GM12872 (cell line): ENCODE data around the gene PREX1.

ENCODE experiments used
- CTCF ChIP-seq: IDR thresholded peaks from 3 replicates; pipeline ENCODE4 v1.5.1; 2011; ENCODE audit warnings: low read depth, mild to moderate bottlenecking, low read length, moderate library complexity; ENCODE audit not compliant: insufficient read depth

Gene PREX1

GRCh38 chr20:48603116-48603818 lies 224.5 kb downstream of the PREX1 start:
- no peak for TF ChIP-seq CTCF

- TF ChIP-seq CTCF: no peak
Observed at GRCh38 chr20:48601798-48602197, 226.0 kb downstream of the PREX1 start.

DNA sequence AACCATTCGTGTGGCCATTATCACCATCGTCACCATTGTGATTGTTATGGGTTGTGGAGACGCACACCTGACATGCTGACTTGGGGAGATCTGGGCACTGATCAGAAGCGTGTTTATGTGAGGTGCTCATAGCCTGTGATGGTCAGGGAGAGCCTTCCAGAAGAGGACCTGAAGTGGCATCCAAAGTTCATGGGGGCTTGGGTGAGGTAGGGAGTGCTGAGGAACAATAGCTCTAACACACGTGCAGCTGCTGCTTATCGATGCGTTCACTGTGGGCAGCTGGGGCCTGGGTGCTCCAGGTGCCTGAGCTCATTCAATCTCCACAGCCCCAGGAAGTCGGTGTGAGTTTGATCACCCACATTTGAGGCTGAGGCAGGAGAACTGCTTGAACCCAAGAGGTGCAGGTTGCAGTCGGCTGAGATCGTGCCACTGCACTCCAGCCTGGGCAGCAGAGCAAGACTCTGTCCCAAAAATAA lies 227.3 kb downstream of the PREX1 start:
- no peak for TF ChIP-seq CTCF

DNA sequence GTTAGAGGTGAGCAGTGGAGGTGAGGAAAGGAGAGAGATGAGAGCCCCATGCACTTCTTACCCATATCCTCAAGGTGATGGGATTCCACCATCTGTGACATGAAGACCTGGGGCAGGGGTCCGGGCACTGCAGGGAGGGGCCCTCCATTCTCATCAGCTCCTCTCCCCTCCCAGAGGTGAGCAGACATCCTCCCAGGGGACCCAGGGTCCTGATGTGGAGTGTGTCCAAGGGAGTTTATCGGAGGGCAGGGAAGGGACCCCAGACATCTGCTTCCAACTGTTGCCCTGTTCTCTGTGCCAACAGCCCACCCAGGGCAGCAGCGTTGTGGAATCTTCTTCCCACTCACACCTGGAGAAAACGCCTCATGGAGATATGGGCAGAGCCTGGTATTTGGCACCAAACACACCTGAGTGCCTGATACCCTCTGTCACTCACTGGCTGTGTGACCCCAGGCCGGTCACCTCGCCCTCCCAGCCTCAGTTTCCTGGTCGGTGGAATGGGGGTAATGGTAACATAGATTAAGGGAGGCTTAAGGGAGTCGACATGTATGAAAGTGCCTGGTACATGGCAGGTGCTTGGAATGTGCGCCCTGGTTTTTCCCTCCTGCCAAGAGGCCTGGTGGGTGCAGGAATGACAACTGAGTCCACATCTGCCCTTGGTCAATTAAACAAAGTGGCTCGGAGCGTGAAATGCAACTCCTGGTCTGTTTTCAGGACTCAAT lies 227.9 kb downstream of the PREX1 start:
- no peak for TF ChIP-seq CTCF

- no peak for TF ChIP-seq CTCF
Observed at GRCh38 chr20:48599106-48599747, 228.6 kb downstream of the PREX1 start.

GRCh38 chr20:48597521-48598302 lies 230.1 kb downstream of the PREX1 start:
- no peak for TF ChIP-seq CTCF
